ENCODE measurements around the gene TNFAIP8L1.
A peak's percentile ranks its signal among the peaks of the same experiment; 100 is the strongest.
"Not testable (repeated sequence)": the region's sequence is repeated elsewhere in the genome, so short reads cannot be mapped to it uniquely, and the experiment has no call there.

Gene TNFAIP8L1

DNA sequence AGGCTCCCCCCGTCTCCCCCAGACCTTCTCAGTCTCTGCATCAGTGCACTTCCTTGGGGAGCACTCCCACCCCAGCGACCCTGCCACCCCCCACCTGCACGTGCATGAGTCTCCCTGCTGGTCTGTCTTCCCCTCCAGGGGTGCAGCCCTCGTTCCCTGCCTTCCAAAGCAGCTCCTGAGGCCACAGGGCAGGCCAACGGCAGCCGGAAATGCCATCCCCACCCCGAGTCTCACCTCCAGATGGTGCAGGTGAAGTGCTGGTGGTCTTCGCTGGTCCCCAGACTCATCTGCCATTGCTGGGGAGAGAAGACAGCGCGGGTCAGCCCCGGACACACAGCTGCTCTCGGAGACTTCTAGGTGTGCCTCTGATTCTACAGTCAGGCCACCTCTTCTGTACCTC is 25.3 kb downstream of the TNFAIP8L1 start:
- DNase-seq: no peak
- in situ Hi-C loops (cut with HindIII; ENCODE audit: low pct_ligation_motif_present, low pct_unique_long_range_greater_than_20kb, low sequenced_read_pairs): no loop called here

DNA sequence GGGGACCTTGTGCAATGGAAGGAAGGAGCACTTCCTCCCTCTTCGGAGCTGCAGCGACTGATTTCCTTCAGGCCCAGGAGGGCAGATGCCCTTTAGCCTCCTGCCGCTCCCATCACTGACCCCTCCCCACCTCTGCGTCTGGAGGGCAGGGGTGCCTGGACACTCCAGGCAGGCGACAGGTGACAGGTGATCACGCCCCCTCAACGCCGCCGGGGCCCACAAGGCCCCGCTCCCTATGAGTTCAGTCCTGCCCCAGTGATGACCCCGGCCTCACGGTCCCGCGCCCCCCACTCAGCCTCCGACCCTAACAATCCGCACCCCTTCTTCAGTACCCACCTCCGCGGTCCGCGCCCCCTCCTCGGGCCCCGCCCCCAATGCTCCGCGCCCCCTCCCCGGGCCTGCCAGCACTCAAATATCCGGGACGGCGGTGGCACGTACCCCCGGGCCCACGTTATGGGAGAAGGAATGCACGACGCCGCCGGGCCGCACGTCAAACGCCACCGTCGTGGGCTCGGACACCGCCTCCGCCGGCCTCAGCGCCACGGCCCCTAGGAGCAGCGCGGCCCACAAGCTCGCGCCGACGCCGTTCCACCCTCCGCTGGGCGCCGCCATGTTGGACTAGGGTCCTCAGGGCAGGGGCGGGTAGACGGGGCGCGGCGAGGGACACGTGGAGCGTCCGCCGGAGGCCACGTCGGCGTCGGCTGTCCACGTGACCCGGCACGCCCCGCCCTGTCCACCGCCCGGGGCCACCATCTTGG is 30.6 kb downstream of the TNFAIP8L1 start, which contains the start of gene MYDGF:
MYDGF (minus strand) TSS at position 620 of the 758 bp plus-strand sequence; CDS start at position 612, 8 bp downstream.
- DNase-seq: peak; percentile 87
- in situ Hi-C loops (cut with HindIII; ENCODE audit: low pct_ligation_motif_present, low pct_unique_long_range_greater_than_20kb, low sequenced_read_pairs): no loop called here

DNA sequence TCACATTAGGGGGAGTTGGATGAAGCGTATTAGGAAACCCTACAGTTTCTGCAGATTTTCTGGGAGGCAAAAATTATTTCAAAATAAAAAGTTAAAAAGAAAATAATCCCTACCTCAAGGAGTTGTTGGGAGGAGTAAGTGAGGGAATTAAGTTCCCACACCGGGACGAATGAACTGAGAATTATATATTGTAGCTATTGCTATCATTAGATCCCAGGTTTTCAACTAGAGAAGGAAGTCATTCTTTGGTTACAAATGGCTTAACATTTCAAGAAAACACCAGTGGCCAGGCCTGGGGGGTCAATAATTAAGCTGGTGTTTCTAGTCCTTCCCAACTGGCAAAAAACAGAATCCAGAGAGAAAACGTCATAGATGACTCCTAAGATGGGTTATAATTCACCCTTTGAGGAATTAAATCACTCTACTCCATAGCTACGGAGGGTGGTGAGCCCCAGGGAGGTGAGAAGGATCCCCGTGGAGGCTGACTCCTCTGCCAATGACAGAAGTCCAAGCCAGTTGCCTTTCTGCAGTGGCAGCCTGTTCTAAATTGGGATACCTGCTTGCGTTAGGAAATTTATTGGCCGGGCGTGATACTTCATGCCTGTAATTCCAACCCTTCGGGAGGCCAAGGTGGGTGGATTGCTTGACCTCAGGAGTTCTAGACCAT is 32.0 kb downstream of the TNFAIP8L1 start:
- in situ Hi-C loops (cut with HindIII; ENCODE audit: low pct_ligation_motif_present, low pct_unique_long_range_greater_than_20kb, low sequenced_read_pairs): no loop called here
- DNase-seq: peak; percentile 70

DNA sequence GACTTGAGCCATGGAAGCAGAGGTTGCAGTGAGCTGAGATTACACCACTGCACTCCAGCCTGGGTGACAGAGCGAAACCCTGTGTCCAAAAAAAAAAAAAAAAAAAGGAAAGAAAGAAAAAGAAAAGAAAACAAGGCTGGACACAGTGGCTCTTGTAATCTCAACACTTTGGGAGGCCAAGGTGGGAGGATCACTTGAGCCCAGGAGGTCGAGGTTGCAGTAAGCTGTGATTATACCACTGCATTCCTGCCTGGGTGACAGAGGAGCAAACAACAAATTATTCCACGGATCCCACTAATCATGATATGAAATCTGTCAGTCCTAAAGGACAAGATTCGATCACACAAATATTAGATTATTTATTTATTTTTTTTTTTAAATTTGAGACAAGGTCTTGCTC is 33.9 kb downstream of the TNFAIP8L1 start:
- no peak for DNase-seq
- in situ Hi-C loops (cut with HindIII; ENCODE audit: low pct_ligation_motif_present, low pct_unique_long_range_greater_than_20kb, low sequenced_read_pairs): no loop called here

DNA sequence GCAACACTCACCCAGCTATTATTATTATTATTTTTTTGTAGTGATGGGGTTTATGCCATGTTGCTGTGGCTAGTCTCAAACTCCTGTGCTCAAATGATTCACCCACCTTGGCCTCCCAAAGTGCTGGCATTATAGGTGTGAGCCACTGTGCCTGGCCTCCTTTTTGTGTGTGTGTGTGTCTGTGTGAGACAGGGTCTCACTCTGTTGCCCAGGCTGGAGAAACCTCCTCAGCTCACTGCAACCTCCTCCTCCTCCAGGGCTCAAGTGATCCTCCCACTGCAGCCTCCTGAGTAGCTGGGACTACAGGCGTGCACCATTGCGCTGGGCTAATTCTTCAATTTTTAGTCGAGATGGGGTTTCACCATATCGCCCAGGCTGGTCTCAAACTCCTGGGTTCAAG is 34.4 kb downstream of the TNFAIP8L1 start:
- no peak for DNase-seq
- in situ Hi-C loops (cut with HindIII; ENCODE audit: low pct_ligation_motif_present, low pct_unique_long_range_greater_than_20kb, low sequenced_read_pairs): no loop called here

DNA sequence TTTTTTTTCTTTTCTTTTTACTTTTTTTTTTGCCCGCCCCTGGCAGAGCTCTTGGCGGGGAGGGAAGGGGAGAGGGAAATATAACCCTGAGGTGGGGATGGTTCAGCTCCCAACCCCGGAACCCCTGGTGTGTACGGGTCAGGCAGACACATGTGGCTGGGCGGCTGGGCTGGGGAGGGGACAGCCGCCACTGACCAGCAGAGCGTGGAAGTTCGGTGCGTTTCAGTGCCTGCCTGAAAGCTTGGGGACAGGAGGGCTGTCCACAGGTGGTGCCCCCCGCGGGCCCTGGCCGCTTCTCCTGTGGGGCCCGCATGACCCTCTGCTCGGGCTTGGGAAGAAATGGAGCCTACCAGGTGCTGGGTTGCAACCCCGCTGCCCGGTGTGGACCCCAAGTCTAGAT is 36.0 kb downstream of the TNFAIP8L1 start:
- in situ Hi-C loops (cut with HindIII; ENCODE audit: low pct_ligation_motif_present, low pct_unique_long_range_greater_than_20kb, low sequenced_read_pairs): no loop called here

DNA sequence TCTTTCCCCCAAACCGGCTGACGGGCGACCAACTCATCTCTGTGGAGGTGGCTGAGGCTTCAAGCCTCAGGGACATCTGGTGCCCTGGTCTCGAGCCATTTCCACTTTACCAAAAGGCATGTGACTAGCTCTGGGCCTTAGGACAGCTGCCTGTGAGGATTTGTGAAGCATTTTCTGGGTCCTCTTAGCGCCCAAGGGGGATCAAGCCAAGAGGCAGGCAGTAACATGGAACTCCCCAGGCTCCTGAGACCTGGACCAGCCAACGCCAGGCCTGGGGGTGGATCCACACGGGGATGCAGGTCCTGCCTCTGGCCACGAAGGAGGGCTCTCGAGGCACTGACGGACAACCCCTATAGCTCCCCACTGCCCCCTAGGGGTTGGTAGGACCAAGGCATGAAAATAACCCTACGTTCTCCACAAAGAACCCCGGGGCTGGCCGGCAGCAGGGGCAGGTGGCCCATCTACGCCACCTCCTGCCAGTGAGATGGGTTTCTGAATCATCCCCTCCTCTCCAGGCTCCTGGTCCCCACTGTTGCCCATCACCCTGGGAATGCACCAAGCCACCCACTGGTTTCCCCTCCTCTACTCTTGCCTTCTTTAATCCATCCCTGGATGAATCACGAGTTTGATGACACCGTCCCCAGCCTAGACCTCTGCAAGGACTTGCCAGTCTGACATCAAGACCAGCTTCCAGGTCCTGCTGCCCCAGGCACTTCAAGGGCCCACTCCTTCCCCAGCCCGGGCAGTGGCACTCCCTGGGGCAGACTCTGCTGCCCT is 37.8 kb downstream of the TNFAIP8L1 start:
- in situ Hi-C loops (cut with HindIII; ENCODE audit: low pct_ligation_motif_present, low pct_unique_long_range_greater_than_20kb, low sequenced_read_pairs): no loop called here
- DNase-seq: peak; percentile 37

More for the DNA sequence above, 36.0 kb downstream of the TNFAIP8L1 start:
- no peak for DNase-seq

DNA sequence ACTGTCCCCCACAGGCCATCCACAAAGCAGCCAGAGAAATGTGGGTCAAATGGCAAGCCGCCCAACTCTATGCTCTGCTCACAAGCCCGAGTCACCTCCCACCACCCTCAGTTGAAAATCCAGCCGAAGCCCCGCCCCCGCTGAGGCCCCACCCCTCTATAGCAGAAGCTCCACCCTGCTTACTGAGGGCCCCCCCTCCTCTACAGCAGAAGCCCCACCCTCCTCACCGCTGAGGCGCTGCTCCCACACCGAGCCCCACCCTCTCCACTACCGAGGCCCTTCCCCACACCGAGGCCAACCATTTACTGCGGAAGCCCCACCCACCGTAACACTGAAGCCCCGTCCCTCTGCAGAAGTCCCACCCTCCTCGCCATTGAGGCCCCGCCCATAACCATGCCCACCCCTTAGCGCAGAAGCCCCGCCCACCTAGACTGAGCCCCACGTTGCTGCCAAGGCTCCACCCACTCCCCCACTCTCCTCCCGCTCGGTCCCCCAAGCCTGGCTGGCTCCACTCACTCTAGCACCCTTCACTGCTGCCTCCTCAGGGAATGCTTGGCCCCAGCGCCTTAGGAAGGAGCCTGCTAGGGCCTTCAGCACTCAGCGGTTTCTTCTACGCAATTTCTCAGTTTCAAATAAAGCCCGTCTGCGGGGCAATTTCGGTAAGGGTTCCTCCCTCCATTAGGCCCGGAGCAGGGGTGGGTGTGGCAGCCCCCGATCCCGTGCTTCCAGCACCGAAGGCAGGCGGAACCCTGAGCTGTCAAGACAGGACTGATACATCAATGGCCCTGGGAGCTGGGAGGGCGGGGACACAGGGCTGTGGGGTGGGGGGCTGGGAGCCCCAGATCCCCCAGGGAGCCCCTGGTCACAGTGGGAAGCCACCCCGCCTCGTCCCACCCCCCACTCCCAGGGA is 39.8 kb downstream of the TNFAIP8L1 start:
- DNase-seq: no peak
- in situ Hi-C loops (cut with HindIII; ENCODE audit: low pct_ligation_motif_present, low pct_unique_long_range_greater_than_20kb, low sequenced_read_pairs): no loop called here

DNA sequence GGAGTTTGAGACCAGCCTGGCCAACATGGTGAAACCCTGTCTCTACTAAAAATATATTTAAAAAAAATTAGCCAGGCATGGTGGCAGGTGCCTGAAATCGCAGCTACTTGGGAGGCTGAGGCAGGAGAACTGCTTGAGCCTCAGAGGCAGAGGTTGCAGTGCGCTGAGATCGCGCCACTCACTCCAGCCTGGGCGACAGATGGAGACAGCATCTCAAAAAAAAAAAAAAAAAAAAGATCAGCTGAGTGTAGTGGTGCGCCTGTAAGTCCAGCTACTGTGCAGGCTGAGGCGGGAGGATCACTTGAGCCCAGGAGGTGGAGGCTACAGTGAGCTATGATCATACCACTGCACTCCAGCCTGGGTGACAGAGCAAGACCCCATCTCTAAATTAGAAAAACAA is 40.7 kb downstream of the TNFAIP8L1 start:
- DNase-seq; in situ Hi-C loops (cut with HindIII; ENCODE audit: low pct_ligation_motif_present, low pct_unique_long_range_greater_than_20kb, low sequenced_read_pairs): not testable (repeated sequence)

DNA sequence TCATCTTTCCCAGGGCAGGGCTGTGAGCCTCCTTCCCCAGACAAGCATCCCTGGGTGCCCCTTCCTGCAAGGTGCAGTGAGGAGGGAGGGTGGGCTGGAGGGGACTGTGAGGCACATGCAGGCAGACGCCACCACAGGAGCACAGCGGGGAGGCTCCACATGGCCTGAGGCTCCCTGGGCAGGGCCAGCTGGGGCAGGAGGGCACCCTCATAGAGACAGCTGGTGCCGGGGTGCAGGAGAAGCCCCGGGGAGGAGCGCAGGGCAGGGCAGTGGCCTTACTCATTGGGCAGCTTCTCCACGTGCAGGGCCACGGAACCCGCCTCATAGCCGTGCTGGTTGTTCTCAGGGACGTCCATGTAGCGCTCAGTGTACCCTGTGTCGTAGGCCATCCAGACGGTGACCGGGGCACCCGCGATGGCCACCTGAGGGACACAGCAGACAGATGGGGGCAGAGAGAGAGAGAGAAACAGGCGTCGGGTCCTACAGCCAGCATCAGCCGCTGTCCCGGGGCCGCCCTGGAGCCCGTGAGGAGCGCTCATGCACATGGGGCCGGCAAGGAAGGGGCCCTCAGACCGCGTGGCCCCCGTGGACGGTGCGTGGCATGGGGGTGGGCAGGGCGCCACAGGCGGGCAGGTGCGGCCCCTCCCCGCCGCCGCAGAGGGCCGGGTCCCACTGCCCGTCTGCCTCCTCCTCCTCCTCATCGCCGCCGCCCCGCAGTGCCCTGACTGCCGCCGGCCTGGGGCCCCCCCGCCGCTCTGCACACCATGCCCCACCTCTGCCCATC is 43.3 kb downstream of the TNFAIP8L1 start:
- no peak for DNase-seq
- in situ Hi-C loops (cut with HindIII; ENCODE audit: low pct_ligation_motif_present, low pct_unique_long_range_greater_than_20kb, low sequenced_read_pairs): no loop called here

DNA sequence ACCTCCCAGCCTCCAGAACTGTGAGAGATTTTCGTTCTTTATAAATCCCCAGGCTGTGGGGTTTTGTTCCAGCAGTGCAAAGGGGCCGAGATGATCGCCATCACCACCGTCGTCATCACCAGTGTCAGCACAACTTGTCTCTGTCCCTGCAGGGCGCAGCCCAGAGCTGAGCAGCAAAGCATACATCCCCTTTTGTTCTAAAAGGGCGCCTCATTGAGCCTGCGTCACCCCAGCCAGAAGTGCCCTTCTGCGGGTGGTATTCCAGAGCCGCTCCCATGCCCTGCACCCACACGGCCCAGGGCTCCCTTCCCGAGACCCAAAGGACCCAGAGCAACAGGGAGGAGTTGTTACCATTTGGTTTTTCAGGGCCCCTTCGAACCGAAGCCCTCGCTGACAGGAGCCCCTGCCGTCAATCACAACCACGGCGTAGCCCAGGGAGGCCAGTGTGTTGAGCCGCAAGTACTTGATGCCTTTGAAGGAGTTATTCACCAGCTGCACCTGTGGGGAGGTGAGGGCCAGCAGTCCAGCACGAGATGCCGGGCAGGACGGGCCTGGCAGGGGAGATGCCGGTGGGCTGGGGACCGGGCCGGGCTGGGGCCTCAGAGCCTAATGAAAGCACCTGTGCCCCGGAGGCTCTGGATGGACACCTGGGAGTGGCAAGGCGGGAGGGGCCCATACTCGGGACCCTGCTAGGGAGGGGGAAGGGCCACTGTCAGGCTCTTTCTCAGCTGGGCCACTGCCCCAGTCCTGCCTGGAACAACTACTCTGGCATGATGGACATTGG is 45.2 kb downstream of the TNFAIP8L1 start:
- in situ Hi-C loops (cut with HindIII; ENCODE audit: low pct_ligation_motif_present, low pct_unique_long_range_greater_than_20kb, low sequenced_read_pairs): no loop called here
- DNase-seq: no peak

DNA sequence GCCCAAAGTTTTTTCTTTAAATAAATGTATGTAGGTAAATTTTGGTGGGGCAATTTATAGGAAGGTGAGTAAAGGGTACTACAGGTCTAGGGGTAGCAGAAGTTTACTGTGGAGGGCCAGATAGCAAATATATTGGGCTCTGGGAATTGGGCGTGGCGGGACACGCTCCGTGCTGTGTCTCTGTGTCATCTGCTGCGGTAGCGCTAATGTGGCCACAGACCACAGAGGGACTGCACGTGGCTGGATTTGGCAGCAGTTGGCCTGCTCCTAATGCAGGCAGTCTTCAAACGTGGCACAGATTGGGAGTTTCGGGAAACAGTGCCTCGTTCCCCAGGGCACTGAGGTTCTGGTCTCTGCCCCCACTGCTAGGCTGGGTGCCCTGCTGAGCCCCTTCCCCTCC is 47.4 kb downstream of the TNFAIP8L1 start:
- in situ Hi-C loops (cut with HindIII; ENCODE audit: low pct_ligation_motif_present, low pct_unique_long_range_greater_than_20kb, low sequenced_read_pairs): no loop called here
- DNase-seq: no peak

DNA sequence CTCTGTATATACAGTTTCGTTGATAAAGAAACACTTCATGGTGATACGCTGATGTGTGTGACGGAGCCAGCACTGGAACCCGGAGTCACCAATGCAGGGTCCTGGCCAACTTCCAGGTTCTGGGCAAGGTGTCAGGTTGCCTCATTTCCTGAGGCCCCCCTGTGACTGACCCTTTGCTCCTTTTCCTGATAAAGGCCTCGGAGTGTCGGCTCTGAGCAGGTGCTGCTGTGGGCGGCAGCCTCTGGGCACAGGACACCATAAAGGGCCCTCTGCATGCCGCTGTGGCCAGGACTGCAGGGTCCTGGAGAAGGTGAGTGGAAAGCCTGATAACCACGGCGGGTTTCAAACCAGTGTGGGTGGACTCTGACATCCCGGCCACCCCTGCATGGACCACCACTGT is 48.1 kb downstream of the TNFAIP8L1 start:
- in situ Hi-C loops (cut with HindIII; ENCODE audit: low pct_ligation_motif_present, low pct_unique_long_range_greater_than_20kb, low sequenced_read_pairs): no loop called here
- DNase-seq: no peak

DNA sequence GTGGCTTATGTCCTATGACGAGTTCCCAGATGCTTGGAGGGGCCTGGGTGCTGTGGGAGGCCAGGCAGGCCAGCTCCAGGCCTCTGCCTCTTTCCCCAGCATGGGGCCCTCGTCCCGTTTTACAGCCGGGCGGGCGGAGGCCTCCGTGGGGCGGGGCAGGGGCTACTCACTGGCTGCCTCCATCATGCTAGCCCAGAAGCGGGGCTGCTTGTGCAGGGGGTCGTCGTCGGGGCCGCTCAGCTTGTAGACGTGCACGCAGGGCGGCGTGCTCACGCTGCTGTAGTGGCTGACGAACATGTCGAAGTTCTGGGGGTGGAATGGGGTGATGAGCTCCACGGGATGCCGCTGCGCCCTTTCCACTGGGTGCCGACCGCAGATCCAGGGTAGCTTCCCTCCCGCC is 49.3 kb downstream of the TNFAIP8L1 start:
- no peak for DNase-seq
- in situ Hi-C loops (cut with HindIII; ENCODE audit: low pct_ligation_motif_present, low pct_unique_long_range_greater_than_20kb, low sequenced_read_pairs): no loop called here

DNA sequence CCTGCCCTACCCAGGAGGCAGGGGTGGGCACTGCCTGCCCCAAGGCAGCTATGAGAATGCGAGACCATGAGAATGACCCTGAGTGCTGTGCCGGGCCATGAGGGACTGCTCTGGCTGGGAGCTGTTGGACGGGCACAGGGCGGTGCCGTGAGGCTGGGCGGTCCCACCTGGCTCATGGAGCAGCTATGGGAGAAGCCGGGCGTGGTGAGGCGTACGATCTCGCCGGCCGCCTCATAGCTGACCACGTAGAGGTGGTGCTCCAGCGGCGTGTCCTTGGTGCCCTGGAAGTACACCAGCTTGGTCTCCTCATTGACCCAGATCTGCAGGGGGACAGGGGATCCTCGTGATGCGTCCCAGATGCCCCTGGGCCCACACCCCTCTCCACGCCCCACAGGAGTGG is 50.1 kb downstream of the TNFAIP8L1 start:
- in situ Hi-C loops (cut with HindIII; ENCODE audit: low pct_ligation_motif_present, low pct_unique_long_range_greater_than_20kb, low sequenced_read_pairs): no loop called here
- no peak for DNase-seq

DNA sequence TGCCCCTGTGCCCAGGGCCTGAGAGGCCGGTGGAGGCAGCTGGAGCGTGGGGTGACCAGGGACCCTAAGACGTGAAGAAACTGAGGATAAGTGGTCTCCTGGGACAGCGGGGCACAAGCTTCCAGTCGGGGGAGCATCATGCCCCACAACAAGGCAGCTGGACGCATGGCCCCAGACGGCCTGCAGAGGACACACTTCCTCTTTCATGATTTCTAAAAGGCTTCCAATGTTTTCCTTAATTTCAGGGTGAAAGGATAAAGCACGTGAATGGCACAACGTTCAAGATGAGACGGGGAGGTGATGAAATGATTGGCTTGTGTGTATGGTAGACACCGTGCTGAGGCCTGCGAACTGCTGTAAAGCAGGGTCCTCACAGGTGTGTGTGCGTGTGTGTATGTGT is 51.0 kb downstream of the TNFAIP8L1 start:
- in situ Hi-C loops (cut with HindIII; ENCODE audit: low pct_ligation_motif_present, low pct_unique_long_range_greater_than_20kb, low sequenced_read_pairs): no loop called here
- DNase-seq: no peak

DNA sequence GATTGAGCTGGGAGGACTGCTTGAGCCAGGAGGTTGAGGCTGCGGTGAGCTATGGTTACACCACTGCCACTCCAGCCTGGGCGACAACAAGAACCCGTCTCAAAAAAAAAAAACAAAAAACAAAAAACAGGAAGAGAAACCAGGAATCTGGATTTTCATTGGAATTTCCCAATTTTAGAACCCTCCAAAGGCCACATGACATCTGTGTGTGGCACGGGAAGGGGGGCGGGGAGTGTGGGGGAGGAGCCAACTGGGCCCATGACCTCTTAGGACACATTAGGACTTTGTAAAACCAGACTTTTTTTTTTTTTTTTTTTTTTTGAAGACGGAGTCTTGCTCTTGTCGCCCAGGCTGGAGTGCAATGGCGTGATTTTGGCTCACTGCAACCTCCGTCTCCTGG is 52.1 kb downstream of the TNFAIP8L1 start:
- DNase-seq: no peak
- in situ Hi-C loops (cut with HindIII; ENCODE audit: low pct_ligation_motif_present, low pct_unique_long_range_greater_than_20kb, low sequenced_read_pairs): no loop called here

All from ACHN (cell line).